ENCODE measurements around the gene ARHGEF3.

ARHGEF3 gene

DNA sequence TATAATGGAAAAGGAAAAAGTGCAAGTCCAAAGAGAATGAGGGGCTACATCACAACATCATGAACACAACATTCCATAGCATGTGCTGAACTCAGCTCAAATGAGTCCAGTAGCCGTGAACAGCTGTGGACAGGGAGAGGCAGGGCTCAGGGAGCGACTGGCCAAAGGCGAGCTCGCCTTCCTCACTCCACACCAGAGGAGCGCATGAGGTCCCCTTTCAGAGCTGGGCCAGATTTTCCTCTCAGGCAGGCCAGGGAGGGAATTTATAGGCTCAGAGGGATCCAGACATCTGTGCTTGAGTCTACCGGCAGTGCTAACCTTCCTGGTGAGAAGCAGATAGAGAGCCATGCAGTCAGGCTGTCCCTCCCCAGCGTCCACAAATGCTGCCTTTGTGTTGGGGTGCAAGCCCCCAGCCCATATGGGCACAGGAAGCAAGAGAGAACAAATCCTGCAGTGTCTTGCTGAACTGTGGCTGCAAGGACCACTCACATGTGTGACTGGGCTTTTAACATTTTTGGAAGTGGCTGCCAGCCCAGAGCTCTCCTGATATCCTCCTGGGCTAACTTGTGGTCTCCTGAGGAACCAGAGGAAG is 32.5 kb downstream of the ARHGEF3 start:
- TF ChIP-seq, protein P1, sequence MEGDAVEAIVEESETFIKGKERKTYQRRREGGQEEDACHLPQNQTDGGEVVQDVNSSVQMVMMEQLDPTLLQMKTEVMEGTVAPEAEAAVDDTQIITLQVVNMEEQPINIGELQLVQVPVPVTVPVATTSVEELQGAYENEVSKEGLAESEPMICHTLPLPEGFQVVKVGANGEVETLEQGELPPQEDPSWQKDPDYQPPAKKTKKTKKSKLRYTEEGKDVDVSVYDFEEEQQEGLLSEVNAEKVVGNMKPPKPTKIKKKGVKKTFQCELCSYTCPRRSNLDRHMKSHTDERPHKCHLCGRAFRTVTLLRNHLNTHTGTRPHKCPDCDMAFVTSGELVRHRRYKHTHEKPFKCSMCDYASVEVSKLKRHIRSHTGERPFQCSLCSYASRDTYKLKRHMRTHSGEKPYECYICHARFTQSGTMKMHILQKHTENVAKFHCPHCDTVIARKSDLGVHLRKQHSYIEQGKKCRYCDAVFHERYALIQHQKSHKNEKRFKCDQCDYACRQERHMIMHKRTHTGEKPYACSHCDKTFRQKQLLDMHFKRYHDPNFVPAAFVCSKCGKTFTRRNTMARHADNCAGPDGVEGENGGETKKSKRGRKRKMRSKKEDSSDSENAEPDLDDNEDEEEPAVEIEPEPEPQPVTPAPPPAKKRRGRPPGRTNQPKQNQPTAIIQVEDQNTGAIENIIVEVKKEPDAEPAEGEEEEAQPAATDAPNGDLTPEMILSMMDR (conservative IDR thresholded peaks at IDR 0.05), result no peak
- TF ChIP-seq ZFX (IDR thresholded peaks at IDR 0.05), result no peak
- no peak overlapping the region for H3K27ac ChIP-seq

DNA sequence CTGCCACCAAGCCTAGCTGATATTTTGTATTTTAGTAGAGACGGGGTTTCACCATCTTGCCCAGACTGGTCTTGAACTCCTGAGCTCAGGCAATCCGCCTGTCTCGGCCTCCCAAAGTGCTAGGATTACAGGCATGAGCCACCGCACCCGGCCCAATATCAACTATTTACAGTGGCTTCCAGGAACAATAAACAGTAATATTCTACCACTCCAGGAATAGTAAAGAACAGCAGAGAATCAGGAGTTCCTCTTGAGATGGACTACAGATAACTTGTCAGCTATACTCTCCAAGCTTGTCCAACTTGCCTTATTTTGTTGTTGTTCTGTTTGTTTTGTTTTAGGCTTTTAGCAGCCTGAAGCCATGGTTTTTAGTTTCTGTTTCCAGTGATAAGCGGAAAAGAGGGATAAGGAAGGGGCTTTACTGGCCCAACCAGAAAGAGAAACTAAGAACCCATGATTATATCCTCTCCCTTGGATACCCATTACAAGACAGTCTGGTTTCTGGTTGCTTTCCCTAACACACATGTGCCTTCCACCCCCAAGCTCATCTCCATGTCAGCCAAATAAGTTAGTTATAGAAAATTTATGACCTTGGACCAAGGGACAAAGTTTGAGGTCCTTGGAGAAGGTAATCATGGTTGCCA is 36.7 kb downstream of the ARHGEF3 start:
- no peak overlapping the region for H3K27ac ChIP-seq
- TF ChIP-seq, protein P1 (conservative IDR thresholded peaks at IDR 0.05), result no peak
- TF ChIP-seq ZFX (IDR thresholded peaks at IDR 0.05), result no peak

DNA sequence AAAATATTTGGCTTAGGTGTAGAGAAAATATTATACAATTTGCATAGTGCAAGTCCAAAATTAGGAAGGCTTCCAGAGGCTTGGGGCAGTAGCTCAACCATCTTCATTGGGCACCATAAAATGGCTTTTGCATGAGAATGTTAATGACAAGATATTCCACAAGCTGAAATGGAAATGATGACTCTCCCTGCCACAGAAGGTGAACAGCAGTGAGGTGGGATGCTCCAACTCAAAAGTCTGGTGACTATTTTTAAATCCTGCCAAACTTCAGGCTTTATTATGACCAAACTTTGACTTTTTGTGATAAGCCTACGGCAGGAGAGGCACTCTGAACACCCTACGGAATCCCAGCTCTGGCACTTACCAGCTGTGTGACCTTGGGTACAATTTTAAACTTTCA is 37.6 kb downstream of the ARHGEF3 start:
- no peak overlapping the region for H3K27ac ChIP-seq

GRCh38 chr3:56763233-56763632 is 38.5 kb downstream of the ARHGEF3 start:
- no peak overlapping the region for H3K27ac ChIP-seq
- TF ChIP-seq, protein P1 (conservative IDR thresholded peaks at IDR 0.05), result no peak
- TF ChIP-seq ZFX (IDR thresholded peaks at IDR 0.05), result no peak

More for the DNA sequence above, 37.6 kb downstream of the ARHGEF3 start:
- TF ChIP-seq, protein P1 (conservative IDR thresholded peaks at IDR 0.05), result no peak
- TF ChIP-seq ZFX (IDR thresholded peaks at IDR 0.05), result no peak

DNA sequence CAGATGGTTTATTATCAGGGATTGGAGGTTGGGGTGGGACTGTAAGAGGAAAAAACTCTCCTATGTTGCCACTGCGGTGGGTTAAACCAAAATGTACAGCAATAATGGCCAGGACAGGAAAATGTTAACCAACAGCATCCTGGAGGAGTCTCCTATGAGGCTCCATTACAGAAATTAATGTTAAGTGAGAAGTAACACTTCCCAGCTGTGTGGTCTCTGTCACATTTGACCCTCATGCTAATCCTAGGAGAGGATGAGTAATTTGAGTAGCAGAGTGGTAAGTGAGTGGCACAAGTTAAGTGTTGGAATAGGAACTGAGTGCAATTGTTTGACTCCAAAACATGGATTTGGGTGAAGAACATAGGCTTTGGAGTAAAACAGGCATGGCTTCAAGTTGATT is 39.0 kb downstream of the ARHGEF3 start:
- no peak for TF ChIP-seq ZFX (IDR thresholded peaks at IDR 0.05)
- TF ChIP-seq, protein P1 (conservative IDR thresholded peaks at IDR 0.05), result no peak
- H3K27ac ChIP-seq, result no peak overlapping the region

DNA sequence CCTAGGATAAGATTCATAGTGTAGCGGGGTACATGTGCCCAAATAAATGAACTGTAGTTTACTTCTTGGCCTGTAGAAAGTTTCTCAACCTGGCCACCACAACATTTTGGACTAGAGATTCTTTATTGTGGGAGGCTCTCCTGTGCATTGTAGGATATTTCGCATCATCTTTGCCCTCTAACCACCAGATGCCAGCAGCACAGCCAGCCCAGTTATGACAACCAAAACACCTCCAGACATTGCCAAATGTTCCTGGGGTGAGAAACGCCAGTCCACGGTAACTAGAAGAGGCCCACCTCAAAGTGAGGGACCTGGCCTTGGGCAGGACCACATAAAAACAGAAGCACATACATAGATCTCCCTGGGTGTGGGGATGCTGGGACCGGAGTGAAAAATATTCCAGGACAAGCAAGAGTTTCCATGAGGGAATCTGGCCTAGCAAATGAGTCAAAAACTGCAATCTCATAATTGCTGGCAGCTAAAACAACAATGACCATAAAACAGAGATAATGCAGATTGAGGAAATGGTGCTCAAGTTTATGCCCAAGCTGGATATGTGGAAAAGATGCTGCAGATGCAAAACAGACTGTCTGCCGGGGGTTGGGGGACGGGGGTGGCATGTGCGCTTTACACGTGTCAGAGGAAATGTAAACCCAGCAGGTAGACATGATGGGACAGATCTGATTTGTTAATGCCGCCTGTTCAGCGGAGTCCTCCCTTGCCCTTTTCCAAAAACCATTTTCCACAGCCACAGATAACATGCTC is 39.7 kb downstream of the ARHGEF3 start:
- TF ChIP-seq ZFX (IDR thresholded peaks at IDR 0.05), result no peak
- TF ChIP-seq, protein P1 (conservative IDR thresholded peaks at IDR 0.05), result no peak
- no peak overlapping the region for H3K27ac ChIP-seq

- TF ChIP-seq, protein P1 (conservative IDR thresholded peaks at IDR 0.05), result no peak
- TF ChIP-seq ZFX (IDR thresholded peaks at IDR 0.05), result no peak
- no peak overlapping the region for H3K27ac ChIP-seq
These were observed 40.7 kb downstream of the ARHGEF3 start for GRCh38 chr3:56761023-56761422.
